WTC11 (cell line): ENCODE results near the gene CDR2. TPM values are rescaled to one million over a fixed set of nuclear protein-coding genes. Genes with fewer than 3 reads are reported as not detected.

Experiments used
- ATAC-seq: fragments of 200-7000 bp; cut with Tn5 transposase; 2 replicates; pipeline ENCODE4 v1.10.0; 2021; ENCODE audit warnings: mild to moderate bottlenecking, moderate library complexity
- CTCF ChIA-PET: fragments of 300-600 bp; sonication (Branson Sonifier 250); formaldehyde crosslinking; loops from one replicate; lab custom pipeline; 2021; ENCODE audit warnings: antibody characterized with exemption; lab: Charles Lee
- POLR2A ChIA-PET: fragments of 350-600 bp; sonication (Branson Sonifier 250); formaldehyde crosslinking; loops from one replicate; lab custom pipeline; 2021; ENCODE audit warnings: antibody characterized with exemption; lab: Charles Lee
- DNase-seq: peaks from one replicate; pipeline ENCODE4 v3.0.0; 2021; ENCODE audit warnings: low spot score
- H3K27ac Mint-ChIP-seq: 2 replicates; pipeline ENCODE4 v1.8.0; 2021; ENCODE audit warnings: mixed read lengths
- H3K27me3 Mint-ChIP-seq: 2 replicates; pipeline ENCODE4 v1.8.0; 2021; ENCODE audit warnings: low read depth, mild to moderate bottlenecking, moderate library complexity, mixed read lengths
- H3K36me3 Mint-ChIP-seq: 2 replicates; pipeline ENCODE4 v1.8.0; 2021; ENCODE audit warnings: mixed read lengths
- H3K4me1 Mint-ChIP-seq: 2 replicates; pipeline ENCODE4 v1.8.0; 2022; ENCODE audit warnings: mixed read lengths
- H3K4me3 Mint-ChIP-seq: 2 replicates; pipeline ENCODE4 v1.8.0; 2021; ENCODE audit warnings: mild to moderate bottlenecking, moderate library complexity, mixed read lengths
- H3K9me3 Mint-ChIP-seq: 2 replicates; pipeline ENCODE4 v1.8.0; 2021; ENCODE audit warnings: mixed read lengths
- CREM ChIP-seq: sonication (generic); formaldehyde crosslinking; IDR thresholded peaks from 2 replicates; pipeline ENCODE4 v1.8.1; 2022; ENCODE audit warnings: mild to moderate bottlenecking, missing genetic modification reagents, moderate library complexity
- EMX1 ChIP-seq: fragments of 250-450 bp; sonication (Bioruptor Pico); IDR thresholded peaks from 2 replicates; pipeline ENCODE4 v1.8.0; 2021; ENCODE audit warnings: mild to moderate bottlenecking
- GABPB1 ChIP-seq: sonication (generic); formaldehyde crosslinking; IDR thresholded peaks from 2 replicates; pipeline ENCODE4 v1.8.1; 2023; ENCODE audit warnings: mild to moderate bottlenecking, missing genetic modification reagents
- GTF2I ChIP-seq: fragments of 250-450 bp; sonication (Bioruptor Pico); conservative IDR thresholded peaks from 2 replicates; pipeline ENCODE4 v1.4.0; 2021; ENCODE audit warnings: mild to moderate bottlenecking
- NFATC4 ChIP-seq: fragments of 250-450 bp; sonication (Bioruptor Pico); IDR thresholded peaks from 2 replicates; pipeline ENCODE4 v1.9.0; 2021; ENCODE audit warnings: mild to moderate bottlenecking
- NFYB ChIP-seq: sonication (generic); formaldehyde crosslinking; conservative IDR thresholded peaks from 2 replicates; pipeline ENCODE4 v1.8.0; 2022; ENCODE audit warnings: low read depth, missing genetic modification reagents
- NR1H2 ChIP-seq: sonication (generic); formaldehyde crosslinking; IDR thresholded peaks from 2 replicates; pipeline ENCODE4 v1.9.0; 2021; ENCODE audit warnings: mild to moderate bottlenecking, moderate library complexity, missing genetic modification reagents
- PRRX2 ChIP-seq: fragments of 250-450 bp; sonication (Bioruptor Pico); IDR thresholded peaks from 2 replicates; pipeline ENCODE4 v1.8.0; 2021; ENCODE audit warnings: mild to moderate bottlenecking
- RELA ChIP-seq: sonication (generic); formaldehyde crosslinking; IDR thresholded peaks from 2 replicates; pipeline ENCODE4 v1.8.1; 2022; ENCODE audit warnings: missing genetic modification reagents, mild to moderate bottlenecking, borderline replicate concordance
- SP1 ChIP-seq: sonication (generic); formaldehyde crosslinking; conservative IDR thresholded peaks from 2 replicates; pipeline ENCODE4 v1.8.1; 2022; ENCODE audit warnings: missing genetic modification reagents
- TEAD1 ChIP-seq: sonication (generic); formaldehyde crosslinking; IDR thresholded peaks from 2 replicates; pipeline ENCODE4 v1.8.0; 2022; ENCODE audit warnings: mild to moderate bottlenecking, missing genetic modification reagents
- ZNF219 ChIP-seq: sonication (generic); formaldehyde crosslinking; IDR thresholded peaks from 2 replicates; pipeline ENCODE4 v1.8.0; 2023; ENCODE audit warnings: missing genetic modification reagents, mild to moderate bottlenecking, borderline replicate concordance
- ZNF416 ChIP-seq: fragments of 250-450 bp; sonication (Bioruptor Pico); IDR thresholded peaks from 2 replicates; pipeline ENCODE4 v1.9.0; 2021; ENCODE audit warnings: mild to moderate bottlenecking, inconsistent platforms
- ZNF671 ChIP-seq: fragments of 250-450 bp; sonication (Bioruptor Pico); IDR thresholded peaks from 2 replicates; pipeline ENCODE4 v1.8.0; 2021; ENCODE audit warnings: mild to moderate bottlenecking
- total RNA-seq: library from RNA; stranded (reverse); gene quantifications from 3 replicates; pipeline ENCODE4 v1.2.3, GENCODE V29; 2021
- TF ChIP-seq, protein P1 (sequence below): sonication (generic); formaldehyde crosslinking; IDR thresholded peaks from 2 replicates; pipeline ENCODE4 v1.8.0; 2022; ENCODE audit warnings: mild to moderate bottlenecking, missing genetic modification reagents
- TF ChIP-seq, protein P2 (sequence below): sonication (generic); formaldehyde crosslinking; IDR thresholded peaks from 2 replicates; pipeline ENCODE4 v1.8.1; 2022; ENCODE audit warnings: low read depth, mild to moderate bottlenecking, moderate library complexity, missing genetic modification reagents, borderline replicate concordance
- TF ChIP-seq, protein P3 (sequence below): sonication (generic); formaldehyde crosslinking; IDR thresholded peaks from 2 replicates; pipeline ENCODE4 v1.8.1; 2022; ENCODE audit warnings: low read depth, missing genetic modification reagents, borderline replicate concordance
- TF ChIP-seq, protein P4 (sequence below): sonication (generic); formaldehyde crosslinking; conservative IDR thresholded peaks from 2 replicates; pipeline ENCODE4 v1.8.1; 2023; ENCODE audit warnings: mild to moderate bottlenecking, low read depth, missing genetic modification reagents, moderate library complexity
- TF ChIP-seq, protein P5 (sequence below): fragments of 250-450 bp; sonication (Bioruptor Pico); IDR thresholded peaks from 2 replicates; pipeline ENCODE4 v1.9.0; 2021; ENCODE audit warnings: mild to moderate bottlenecking, borderline replicate concordance
- TF ChIP-seq, protein P6 (sequence below): fragments of 250-450 bp; sonication (Bioruptor Pico); IDR thresholded peaks from 2 replicates; pipeline ENCODE4 v1.9.0; 2021; ENCODE audit warnings: mild to moderate bottlenecking
- TF ChIP-seq, protein P7 (sequence below): fragments of 250-450 bp; sonication (Bioruptor Pico); IDR thresholded peaks from 2 replicates; pipeline ENCODE4 v1.9.0; 2021; ENCODE audit warnings: mild to moderate bottlenecking

CDR2 gene
- total RNA-seq, 1 experiment from 2014 or later: 40.9 TPM

DNA sequence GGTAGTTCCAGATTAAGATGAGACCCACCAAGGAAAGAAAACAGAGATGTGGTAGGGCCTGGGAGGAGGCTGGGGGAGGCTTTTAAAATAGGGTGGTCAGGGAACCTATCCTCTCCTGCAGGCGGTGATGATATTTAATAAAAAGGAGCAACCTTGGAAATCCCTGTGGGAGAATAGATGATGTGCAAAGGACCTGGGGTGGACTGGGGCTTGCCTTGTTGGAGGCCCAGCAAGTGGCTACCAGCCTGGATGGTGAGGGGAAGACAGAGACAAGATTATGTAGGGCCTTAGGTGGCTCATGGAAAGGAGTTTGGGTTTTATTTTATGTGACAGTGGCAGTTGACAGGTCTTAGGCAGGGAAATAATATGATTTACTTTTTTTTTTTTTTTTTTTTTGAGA, 75.4 kb downstream of the CDR2 start (continued):
- TF ChIP-seq ZNF219 (no peak), CREM (CRISPR knock-in tag) (no peak), ZNF416 (CRISPR knock-in tag) (no peak)
- TF ChIP-seq, protein P1, sequence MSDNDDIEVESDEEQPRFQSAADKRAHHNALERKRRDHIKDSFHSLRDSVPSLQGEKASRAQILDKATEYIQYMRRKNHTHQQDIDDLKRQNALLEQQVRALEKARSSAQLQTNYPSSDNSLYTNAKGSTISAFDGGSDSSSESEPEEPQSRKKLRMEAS (CRISPR knock-in tag): no peak
- TF ChIP-seq, protein P2, sequence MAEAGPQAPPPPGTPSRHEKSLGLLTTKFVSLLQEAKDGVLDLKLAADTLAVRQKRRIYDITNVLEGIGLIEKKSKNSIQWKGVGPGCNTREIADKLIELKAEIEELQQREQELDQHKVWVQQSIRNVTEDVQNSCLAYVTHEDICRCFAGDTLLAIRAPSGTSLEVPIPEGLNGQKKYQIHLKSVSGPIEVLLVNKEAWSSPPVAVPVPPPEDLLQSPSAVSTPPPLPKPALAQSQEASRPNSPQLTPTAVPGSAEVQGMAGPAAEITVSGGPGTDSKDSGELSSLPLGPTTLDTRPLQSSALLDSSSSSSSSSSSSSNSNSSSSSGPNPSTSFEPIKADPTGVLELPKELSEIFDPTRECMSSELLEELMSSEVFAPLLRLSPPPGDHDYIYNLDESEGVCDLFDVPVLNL: no peak
- TF ChIP-seq, protein P3, sequence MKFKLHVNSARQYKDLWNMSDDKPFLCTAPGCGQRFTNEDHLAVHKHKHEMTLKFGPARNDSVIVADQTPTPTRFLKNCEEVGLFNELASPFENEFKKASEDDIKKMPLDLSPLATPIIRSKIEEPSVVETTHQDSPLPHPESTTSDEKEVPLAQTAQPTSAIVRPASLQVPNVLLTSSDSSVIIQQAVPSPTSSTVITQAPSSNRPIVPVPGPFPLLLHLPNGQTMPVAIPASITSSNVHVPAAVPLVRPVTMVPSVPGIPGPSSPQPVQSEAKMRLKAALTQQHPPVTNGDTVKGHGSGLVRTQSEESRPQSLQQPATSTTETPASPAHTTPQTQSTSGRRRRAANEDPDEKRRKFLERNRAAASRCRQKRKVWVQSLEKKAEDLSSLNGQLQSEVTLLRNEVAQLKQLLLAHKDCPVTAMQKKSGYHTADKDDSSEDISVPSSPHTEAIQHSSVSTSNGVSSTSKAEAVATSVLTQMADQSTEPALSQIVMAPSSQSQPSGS: no peak

DNA sequence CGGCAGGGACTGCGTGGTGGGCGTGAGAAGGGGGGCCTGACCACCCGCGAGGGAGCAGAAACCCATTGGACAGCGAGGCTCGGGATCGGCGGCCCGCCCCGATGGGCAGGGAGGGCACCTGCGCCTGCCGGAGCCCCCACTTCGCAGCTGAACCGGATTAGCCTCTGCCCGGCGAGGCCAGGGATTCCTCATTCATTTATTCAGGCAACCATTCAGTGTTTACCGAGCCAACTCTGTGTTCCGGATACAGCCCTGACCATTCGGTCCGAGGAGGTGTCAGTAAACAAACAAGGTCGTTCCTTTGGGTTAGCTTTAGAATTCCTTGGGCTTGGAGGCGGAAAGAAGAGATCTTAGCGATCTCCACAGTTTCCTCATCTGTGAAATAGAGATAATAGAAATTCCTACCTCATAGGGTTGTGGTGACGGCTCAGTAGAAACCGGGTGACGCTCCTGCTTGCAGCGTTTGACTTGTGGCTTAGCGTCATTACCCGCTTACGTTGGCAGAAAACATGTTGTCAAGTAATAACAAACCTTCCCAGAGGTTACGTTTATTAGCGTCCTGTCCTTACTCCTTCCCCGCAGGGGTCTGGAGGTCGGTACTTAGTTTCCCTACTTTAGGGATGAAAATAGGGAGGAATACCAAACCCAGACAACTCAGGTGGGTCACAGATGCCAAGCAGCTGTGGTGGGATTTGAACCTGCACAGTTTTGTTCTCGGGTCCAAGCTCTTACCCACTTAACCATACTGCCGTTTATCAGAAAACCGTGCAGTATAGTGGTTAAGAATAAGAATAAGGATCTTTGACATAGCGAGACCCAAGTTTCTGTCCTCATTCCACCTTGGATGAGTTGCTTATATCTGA, 76.3 kb downstream of the CDR2 start:
- peak; percentile 17 for ATAC-seq
- H3K9me3 Mint-ChIP-seq: no peaks in the 10 kb centered on the region
- H3K4me1 Mint-ChIP-seq: peaks cover 26% of the 10 kb centered on the region
- peak; percentile 72 for DNase-seq
- H3K4me3 Mint-ChIP-seq: peak overlapping the region; percentile 94
- no peaks in the 10 kb centered on the region for H3K27me3 Mint-ChIP-seq
- ChIA-PET CTCF (interaction anchor here (1.0 to 1.5 kb wide), 5 partner anchors 23 to 114 kb away, joined by 3 to 6 read pairs (median 4); partner anchors contain the start of gene EEF2K), POLR2A (interaction anchor here (0.6 to 1.0 kb wide), 2 partner anchors 56 to 107 kb away, joined by 3 read pairs; no protein-coding TSS in a partner anchor)
- H3K27ac Mint-ChIP-seq: peak overlapping the region; percentile 99
- peaks cover 5% of the 10 kb centered on the region; the same call in 1 of the 2 replicates for H3K36me3 Mint-ChIP-seq
- TF ChIP-seq SP1 (peak; percentile 27; the same call in 1 of the 2 replicates), NFYB (CRISPR knock-in tag) (no peak), GTF2I (no peak), NFATC4 (peak; percentile 50; the same call in 1 of the 2 replicates), PRRX2 (CRISPR knock-in tag) (peak; percentile 48), NR1H2 (no peak), RELA (CRISPR knock-in tag) (no peak), TEAD1 (CRISPR knock-in tag) (no peak), ZNF671 (CRISPR knock-in tag) (peak; percentile 73; the same call in 1 of the 2 replicates), GABPB1 (CRISPR knock-in tag) (peak; percentile 10; the same call in 1 of the 2 replicates), EMX1 (0 out of 2 replicates have a peak, but pooled peaks have one; percentile 77)
- TF ChIP-seq, protein P4, sequence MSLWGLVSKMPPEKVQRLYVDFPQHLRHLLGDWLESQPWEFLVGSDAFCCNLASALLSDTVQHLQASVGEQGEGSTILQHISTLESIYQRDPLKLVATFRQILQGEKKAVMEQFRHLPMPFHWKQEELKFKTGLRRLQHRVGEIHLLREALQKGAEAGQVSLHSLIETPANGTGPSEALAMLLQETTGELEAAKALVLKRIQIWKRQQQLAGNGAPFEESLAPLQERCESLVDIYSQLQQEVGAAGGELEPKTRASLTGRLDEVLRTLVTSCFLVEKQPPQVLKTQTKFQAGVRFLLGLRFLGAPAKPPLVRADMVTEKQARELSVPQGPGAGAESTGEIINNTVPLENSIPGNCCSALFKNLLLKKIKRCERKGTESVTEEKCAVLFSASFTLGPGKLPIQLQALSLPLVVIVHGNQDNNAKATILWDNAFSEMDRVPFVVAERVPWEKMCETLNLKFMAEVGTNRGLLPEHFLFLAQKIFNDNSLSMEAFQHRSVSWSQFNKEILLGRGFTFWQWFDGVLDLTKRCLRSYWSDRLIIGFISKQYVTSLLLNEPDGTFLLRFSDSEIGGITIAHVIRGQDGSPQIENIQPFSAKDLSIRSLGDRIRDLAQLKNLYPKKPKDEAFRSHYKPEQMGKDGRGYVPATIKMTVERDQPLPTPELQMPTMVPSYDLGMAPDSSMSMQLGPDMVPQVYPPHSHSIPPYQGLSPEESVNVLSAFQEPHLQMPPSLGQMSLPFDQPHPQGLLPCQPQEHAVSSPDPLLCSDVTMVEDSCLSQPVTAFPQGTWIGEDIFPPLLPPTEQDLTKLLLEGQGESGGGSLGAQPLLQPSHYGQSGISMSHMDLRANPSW (CRISPR knock-in tag): no peak
- TF ChIP-seq, protein P5, sequence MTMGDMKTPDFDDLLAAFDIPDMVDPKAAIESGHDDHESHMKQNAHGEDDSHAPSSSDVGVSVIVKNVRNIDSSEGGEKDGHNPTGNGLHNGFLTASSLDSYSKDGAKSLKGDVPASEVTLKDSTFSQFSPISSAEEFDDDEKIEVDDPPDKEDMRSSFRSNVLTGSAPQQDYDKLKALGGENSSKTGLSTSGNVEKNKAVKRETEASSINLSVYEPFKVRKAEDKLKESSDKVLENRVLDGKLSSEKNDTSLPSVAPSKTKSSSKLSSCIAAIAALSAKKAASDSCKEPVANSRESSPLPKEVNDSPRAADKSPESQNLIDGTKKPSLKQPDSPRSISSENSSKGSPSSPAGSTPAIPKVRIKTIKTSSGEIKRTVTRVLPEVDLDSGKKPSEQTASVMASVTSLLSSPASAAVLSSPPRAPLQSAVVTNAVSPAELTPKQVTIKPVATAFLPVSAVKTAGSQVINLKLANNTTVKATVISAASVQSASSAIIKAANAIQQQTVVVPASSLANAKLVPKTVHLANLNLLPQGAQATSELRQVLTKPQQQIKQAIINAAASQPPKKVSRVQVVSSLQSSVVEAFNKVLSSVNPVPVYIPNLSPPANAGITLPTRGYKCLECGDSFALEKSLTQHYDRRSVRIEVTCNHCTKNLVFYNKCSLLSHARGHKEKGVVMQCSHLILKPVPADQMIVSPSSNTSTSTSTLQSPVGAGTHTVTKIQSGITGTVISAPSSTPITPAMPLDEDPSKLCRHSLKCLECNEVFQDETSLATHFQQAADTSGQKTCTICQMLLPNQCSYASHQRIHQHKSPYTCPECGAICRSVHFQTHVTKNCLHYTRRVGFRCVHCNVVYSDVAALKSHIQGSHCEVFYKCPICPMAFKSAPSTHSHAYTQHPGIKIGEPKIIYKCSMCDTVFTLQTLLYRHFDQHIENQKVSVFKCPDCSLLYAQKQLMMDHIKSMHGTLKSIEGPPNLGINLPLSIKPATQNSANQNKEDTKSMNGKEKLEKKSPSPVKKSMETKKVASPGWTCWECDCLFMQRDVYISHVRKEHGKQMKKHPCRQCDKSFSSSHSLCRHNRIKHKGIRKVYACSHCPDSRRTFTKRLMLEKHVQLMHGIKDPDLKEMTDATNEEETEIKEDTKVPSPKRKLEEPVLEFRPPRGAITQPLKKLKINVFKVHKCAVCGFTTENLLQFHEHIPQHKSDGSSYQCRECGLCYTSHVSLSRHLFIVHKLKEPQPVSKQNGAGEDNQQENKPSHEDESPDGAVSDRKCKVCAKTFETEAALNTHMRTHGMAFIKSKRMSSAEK (CRISPR knock-in tag): peak; percentile 77; the same call in 1 of the 2 replicates
- TF ChIP-seq, protein P6, sequence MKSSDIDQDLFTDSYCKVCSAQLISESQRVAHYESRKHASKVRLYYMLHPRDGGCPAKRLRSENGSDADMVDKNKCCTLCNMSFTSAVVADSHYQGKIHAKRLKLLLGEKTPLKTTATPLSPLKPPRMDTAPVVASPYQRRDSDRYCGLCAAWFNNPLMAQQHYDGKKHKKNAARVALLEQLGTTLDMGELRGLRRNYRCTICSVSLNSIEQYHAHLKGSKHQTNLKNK: peak; percentile 59
- TF ChIP-seq, protein P7, sequence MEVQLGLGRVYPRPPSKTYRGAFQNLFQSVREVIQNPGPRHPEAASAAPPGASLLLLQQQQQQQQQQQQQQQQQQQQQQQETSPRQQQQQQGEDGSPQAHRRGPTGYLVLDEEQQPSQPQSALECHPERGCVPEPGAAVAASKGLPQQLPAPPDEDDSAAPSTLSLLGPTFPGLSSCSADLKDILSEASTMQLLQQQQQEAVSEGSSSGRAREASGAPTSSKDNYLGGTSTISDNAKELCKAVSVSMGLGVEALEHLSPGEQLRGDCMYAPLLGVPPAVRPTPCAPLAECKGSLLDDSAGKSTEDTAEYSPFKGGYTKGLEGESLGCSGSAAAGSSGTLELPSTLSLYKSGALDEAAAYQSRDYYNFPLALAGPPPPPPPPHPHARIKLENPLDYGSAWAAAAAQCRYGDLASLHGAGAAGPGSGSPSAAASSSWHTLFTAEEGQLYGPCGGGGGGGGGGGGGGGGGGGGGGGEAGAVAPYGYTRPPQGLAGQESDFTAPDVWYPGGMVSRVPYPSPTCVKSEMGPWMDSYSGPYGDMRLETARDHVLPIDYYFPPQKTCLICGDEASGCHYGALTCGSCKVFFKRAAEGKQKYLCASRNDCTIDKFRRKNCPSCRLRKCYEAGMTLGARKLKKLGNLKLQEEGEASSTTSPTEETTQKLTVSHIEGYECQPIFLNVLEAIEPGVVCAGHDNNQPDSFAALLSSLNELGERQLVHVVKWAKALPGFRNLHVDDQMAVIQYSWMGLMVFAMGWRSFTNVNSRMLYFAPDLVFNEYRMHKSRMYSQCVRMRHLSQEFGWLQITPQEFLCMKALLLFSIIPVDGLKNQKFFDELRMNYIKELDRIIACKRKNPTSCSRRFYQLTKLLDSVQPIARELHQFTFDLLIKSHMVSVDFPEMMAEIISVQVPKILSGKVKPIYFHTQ: peak; percentile 82; the same call in 1 of the 2 replicates
